Fibroblast of the conjunctiva (primary cell): ENCODE measurements around the gene MYO18A.
"Not testable (repeated sequence)": the region's sequence is repeated elsewhere in the genome, so short reads cannot be mapped to it uniquely, and the experiment has no call there.

ENCODE experiments used
- DNase-seq: peaks from one replicate; pipeline ENCODE4 v3.0.0-alpha.2; 2010; ENCODE audit warnings: low read depth

Gene MYO18A

DNA sequence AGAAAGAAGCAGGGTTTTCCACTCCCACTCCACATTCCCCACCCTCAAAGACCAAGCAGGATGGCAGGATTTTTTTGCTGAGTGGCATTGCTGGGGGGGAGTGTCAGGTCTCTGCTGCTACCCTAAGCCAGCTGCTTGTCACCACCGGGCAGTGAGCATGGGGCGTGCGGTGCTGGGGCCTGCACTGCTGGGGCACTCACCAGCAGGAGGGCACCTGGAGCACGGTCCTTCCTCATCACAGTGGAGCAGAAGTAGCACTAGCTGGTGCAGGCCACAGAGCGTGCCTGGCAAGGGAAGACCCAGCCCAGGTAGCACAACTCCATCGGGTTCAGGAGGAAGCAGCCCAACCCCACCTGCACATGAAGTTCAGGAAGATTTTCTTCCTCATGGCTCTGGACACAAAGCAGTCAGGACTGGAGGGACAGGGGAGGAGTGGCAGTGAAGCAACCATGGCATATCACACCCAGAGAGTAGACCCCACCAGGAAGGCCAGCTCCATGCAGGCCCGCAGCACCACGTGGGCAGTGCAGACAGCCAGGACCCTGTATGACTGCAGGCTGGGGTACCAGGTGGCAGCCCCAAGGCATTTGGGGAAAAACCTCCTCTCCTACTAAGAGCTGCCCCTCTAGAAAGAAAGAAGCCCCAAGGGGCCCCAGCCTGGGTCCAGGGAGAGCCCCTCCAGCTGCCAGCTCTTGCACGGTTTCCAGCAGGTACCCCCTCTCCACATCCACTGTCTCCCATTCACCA, 16.7 kb upstream of the MYO18A start:
- DNase-seq, result no peak

DNA sequence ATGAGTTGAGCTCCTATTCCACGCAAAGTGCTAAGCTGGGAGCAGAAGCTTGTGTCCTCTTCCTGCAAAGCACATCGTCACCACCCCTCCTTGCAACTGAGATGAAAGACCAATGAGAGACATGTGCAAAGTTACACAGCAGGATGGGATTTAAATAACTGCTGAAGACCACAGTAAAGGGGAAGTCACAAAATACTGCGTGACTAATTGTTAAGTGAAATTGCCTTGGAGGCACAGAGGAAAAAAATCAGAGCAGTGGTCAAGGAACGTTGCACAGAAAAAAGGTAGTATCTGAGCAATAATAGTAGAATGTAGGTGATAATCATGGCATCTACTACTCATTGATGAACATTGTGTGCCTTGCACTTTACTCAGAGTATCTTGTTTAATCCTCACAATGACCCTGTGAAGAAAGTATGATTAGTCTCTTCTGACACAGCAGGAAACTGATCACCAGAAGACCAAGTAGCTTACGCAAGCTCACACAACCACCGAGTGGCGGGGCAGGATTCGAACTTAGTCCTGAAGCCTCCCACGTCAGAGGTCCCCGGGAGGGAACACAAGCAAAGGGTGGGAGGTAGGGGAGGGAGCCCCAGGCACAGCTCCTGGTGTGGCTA, 15.4 kb upstream of the MYO18A start:
- no peak for DNase-seq

DNA sequence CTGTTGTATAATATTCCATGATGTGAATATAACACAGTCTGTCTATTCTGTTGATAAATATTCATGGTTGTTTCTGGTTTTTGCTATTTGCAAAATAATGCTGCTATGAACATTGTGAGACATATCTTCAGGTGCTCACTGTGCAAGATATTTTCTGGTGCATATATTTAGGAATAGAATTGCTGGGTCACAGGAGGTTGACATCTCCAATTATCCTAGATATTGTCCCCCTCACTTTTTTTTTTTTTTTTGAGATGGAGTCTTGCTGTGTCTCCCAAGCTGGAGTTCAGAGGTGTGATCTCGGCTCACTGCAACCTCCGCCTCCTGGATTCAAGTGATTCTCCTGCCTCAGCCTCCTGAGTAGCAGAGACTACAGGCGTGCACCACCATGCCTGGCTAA, 14.5 kb upstream of the MYO18A start:
- no peak for DNase-seq

DNA sequence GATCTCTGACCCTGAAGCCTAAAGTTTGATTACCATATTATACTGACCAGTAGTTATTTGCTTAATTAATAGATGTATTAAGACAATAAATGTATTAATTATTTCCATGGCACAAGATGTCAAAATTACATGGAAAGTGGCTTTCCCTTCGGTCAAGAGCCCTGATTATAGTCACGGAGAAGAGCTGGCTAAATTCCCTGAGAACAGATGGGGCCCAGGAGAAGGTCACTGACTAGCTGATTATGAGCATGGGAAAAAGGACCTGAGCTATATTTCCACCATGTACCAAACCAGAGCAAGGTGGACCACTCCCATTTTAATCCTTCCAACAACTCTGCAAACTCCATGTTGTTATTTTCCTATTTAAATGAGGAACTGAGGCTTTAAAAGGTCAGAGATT, 12.9 kb upstream of the MYO18A start:
- no peak for DNase-seq

DNA sequence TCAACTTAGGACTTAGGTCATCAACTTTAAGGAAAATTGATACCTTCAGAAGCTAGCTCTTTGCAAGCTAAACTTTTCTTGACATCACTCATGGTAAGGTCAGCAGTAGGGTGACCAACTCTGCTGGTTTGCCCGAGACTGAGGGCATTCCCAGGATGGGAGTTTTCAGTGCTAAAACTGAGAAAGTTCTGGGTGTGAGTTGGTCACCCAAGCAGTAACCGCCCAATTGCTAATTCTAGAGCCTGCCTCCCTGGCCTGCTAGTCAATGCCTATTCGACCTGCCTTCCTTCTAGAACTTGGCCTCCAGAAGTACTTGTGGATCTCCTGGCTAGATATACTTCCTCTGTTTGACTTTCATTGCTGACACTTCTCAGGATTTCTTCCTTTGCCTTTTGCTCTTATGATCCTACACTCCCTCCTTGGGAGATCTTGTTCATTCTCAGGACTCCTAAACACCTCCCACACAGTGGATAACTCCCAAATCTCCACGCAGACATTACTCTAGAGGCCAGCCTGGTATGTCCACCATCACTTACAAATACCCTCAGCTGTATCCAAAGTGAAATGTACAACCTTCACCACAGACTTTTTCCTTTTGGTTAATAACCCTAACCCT, 10.5 kb upstream of the MYO18A start:
- DNase-seq, result no peak

DNA sequence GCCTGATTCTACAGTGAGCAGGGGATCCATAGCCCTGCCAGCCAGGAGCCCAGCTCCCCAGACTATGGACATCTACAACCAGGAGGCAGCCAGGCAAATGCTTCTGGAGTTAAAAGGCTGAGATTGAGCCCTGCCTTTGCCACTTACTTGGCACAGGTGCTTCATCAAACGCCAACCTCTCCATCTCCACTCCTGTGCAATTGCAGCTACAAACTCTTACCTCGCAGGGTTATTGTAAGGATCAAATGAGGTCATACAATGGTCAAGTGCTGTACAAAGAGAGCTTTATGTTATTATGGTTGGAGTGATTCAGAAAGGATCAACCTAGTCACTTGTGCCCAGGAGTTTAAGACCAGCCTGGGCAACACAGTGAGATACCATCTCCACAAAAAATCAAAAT, 9.8 kb upstream of the MYO18A start:
- no peak for DNase-seq

DNA sequence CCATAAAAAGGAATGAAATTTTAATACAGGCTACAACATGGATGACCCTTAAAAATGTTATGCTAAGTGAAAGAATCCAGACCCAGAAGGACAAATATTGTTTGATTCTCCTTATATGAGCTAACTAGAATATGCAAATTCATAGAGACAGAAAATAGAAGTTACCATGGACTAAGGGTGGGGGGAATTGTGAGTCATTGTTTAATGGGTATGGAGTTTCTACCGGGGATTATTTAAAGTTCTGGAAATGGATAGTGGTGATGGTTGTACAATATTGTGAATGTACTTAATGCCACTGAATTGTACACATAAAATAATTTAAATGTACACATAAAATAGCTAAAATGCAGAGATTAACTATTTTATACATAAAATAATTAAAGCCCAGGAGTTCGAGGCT, 9.2 kb upstream of the MYO18A start:
- no peak for DNase-seq

DNA sequence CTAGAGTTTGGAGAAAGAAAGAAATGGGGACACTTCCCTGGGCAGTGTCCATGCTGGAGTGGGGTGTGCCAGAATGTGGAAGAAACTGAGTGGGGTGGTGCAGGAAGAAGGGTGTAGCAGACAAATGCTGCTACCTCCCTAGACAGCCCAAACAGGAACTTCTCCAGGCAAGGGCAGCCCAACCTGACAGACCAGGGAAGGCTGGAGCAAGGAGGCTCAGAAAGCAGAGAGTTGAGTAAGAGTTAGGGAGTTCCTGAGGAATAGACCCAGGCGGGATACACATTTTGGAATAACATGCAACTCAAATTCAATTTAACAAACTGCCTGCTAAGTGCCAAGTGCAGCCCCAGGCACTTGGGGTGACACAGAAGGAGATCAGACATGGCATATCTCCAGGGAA, 1.0 kb upstream of the MYO18A start:
- no peak for DNase-seq

DNA sequence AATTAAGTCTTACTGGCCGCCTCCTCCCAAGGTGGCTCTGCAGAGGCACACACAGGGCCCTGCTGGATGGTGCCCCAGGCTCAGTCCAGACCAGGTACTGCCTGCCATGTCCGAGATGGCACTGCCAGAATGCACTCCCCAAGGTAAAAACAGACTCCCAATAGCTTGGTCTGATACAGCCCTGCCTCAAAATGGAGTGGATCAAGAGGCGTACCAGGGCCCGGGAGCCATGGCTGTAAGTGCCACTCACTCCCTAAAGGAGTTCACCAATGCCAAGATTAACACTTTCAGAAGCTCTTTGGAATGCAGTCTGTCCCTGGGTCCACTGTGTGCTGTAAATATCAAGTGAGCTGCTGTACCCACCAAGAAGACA, 576 bp upstream of the MYO18A start:
- DNase-seq, result no peak

DNA sequence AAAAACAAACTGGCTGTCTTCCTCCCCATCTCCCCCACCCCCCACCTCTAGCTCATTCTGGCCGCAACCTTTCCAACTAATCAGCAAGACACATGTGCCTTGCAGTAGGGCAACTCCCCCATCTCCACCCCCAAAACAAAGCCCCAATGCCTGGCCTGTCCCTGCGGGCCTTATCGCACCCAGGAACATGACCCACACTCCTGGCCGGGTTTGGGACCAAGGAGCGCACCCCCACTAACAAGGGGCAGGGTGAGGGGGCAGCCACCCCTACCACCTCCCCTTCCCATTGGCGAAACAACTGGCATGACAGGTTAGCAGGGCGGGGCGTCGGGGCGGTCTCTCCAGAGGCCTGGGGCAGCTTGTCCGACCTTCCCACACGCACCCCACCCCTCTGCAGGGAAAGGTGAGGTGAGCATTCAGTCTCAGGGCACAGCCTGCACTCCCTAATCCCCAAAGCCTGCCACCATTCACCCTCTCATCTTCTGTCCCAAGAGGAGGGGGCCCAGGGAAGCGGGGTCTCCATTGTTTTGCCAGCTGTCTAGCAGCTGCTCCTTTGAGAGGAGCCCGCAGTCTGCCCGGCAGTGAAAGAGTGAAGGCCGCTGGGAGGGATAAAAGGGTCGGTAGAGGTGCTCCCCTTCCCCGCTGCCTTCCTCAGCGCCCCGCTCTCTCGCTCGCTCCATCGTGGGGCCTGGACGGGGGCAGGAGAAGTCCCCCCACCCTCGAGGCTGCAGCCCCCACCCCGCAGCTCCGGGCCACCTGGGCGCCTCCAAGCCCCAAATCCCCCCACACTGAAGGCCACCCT, 765 bp downstream of the MYO18A start:
- no peak for DNase-seq

DNA sequence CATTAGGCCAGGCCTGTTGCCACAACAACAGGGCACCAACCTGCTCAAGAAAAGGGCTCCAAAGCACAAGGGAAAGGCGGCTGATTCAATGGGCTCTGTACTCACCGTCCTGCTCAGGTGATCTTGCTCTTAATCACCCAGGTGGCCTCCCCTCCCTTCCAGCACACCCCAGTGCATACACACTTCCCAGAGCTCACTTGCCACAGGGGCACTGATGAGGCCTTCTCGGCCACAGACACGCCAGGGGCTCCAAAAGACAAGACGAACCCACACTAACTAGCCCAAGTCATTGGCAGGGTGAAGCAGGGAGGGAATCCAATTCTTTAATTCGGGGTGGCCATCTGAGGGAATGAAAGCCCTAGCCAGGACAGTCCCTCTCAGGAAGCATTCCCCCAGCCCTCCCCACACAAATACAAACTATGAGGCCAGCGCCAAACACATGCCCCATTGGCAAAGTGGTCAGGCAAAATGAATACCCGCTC, 1.4 kb downstream of the MYO18A start:
- DNase-seq, result no peak

DNA sequence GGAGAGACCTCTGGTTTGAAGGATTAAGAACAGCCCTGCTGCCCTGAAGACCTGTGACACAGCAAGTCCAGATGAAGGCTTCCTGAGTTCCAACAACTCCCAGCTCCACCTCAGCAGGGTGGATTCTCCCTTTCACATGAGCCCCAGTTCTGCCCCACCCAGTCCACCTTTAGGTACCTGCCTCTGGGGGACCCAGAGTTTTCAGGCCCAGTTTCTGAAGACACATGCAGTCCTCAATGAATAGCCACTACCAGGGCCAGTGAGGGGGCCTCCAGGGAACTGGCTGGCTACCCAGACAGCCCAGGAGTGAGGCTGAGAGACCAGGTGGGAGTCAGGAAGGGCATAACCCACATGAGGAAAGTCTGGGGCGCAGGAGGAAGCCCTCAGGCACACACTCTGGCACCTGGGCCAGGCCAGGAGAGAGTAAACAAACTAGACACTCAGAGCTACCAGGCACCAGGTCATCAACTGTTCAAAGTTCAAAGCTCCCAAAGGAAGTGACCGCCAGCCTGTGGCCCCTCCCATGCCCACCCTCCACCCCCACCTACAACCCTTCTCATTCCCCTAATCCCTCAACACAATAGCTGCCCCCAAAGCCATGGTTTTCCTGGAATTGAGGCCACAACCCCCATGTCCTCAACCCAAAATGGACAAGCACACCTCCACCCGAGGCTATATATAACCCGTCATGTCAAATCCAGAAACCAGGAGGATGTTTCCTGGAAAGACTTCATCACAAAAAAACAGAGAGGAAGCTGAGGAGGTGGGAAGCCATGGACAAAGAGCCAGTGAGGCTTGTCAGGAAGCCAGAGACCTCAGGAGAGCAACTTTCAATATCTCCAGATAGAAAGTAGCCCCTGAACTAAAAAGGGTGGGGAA, 2.1 kb downstream of the MYO18A start:
- no peak for DNase-seq

DNA sequence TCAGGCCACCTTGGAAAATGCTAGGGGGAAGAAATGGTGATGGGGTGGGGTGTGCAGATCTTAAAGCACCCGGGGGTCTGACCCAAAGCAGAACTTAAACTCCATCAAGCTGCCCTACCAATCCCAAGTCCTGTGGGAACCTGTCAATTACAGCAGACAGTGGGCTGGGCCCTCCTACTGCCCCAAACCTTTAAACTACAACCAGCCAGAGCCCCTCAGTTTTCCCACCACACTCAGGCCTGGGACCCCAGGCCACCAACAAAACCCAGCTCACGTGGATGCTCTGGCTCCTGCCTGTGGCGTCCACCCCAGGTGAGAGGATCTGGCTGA, 2.7 kb downstream of the MYO18A start:
- DNase-seq, result no peak

DNA sequence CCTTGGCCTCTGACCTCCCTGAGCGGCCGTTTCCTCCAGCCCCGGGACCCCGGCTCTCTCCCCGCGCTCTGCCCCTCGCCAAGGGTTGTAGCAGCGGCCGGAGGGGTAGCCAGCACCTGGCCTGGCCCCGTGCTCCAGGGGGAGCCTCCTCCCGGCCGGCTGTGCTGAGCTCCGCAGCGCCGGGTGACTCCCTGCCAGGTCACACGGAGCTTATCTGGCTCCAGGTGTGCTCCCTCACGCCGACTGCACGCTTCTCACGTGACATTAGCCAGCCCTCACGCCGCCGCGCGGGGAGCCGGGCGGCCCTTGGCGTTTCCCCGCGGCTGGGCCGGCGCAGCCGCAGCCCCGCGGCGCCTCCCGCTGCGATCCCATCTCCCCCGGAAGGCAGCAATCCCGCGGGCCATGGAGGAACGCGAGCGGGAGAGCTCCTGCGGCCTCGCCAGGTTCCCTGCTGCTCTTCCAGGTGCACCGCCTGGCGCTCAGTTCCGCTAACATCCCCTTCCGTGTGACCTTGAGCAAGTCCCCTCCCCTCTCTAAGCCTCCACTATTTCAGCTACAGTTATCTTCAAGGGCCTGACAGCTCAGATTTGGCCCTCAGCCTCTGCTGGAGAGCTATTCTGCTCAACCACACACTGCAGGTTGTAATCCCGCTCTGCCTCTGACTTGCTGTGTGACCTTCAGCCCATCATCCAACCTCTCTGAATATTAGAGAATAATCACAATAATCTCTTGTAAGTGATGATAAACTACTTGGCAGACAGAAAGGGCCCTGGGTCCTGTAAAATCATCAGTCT, 3.4 kb downstream of the MYO18A start:
- no peak for DNase-seq

DNA sequence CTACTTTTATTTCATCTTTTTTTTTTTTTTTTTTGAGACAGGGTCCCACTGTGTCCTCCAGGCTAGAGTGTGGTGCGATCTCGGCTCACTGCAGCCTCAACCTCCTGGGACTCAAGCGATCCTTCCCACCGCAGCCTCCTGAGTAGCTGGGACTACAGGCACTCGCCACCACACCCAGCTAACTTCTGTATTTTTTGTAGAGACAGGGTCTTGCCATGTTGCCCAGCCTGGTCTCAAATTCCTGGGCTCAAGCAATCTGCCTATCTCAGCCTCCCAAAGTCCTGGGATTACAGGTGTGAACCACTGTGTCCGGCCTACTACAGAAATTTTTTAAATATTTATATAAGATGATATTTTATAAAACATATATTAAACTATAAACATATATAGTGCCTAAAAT, 4.8 kb downstream of the MYO18A start:
- DNase-seq, result no peak

DNA sequence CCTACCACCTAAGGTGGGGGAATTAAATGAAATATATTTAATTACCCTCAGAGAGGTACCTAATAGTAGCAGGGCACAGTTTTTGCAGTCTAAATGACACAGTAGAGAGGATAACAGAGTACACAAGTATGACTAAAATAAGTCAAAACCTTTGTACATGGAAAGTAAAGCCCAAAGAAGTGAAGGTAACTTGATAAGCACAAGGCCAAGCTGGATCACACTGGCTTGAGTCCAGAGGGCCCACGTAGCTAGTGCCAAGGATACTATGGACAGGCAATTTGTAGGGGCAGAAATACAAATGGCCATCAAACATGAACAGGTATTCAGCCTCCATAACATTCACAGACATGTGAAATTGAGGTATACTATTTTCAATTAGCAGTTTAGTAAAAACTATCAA, 7.6 kb downstream of the MYO18A start:
- DNase-seq, result no peak

DNA sequence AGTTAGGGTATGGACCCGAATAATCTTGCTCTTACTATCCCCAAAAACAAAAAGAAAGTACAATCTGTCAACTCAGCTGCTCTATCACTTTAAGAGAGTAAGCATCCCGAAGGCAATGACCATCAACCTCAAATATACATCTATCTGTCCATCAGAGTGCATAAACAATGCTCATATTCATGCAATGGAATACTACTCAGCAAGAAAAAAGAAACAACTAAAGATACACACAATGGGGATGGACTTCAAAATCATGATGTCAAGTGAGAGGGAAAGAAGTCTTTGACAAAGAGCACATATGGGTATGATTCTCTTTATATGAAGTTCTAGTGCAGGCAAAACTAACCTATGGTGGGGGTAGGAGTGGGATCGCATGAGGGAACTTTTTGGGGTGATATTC, 9.5 kb downstream of the MYO18A start:
- DNase-seq, result no peak

DNA sequence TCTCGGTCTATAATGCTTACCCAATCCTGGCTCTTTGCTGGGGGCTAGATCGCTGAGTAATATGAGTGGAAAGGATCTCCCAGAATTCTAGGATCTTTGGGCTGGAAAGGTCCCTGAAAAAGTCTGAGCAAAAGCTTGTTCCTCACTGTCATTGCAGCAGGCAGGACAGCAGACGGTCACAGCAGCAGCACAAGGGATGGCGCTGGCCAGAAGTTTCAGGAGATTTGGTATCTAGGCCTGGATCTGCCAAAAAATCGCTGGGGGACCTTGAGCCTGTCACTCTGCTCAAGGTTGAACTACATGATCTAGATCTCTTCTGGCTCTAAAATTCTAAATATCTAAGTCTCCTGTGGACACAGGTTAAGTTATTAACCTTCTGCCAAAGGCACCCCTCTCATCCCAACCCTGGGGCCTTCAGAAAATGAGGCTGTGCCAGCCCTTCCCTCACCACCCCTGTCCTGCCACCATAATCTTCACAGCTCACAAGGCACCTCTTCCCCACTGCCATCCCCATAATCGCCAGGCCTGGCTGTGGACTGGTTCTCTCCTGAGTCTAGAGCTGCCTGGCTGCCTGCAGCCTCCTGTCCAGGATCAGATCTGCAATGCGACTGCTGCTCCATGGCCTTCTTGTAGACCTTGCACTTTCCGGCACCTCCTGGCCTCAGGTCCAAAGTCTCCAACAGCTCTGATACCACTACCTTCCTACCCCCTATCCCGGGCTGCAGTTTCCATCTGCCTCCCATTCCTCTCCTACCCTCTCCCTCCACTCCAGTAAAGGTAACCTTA, 10.2 kb downstream of the MYO18A start:
- no peak for DNase-seq

DNA sequence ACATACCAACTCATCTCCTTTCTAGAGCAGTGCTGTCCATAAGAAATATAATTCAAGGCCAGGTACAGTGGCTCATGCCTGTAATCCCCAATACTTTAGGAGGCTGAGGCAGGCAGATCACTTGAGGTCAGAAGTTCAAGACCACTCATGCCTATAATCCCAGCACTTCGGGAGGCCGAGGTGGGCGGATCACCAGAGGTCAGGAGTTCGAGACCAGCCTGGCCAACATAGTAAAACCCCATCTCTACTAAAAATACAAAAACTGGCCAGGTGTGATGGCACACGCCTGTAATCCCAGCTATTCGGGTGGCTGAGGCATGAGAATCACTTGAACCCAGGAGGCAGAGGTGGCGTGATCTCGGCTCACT, 11.5 kb downstream of the MYO18A start:
- not testable (repeated sequence) for DNase-seq

DNA sequence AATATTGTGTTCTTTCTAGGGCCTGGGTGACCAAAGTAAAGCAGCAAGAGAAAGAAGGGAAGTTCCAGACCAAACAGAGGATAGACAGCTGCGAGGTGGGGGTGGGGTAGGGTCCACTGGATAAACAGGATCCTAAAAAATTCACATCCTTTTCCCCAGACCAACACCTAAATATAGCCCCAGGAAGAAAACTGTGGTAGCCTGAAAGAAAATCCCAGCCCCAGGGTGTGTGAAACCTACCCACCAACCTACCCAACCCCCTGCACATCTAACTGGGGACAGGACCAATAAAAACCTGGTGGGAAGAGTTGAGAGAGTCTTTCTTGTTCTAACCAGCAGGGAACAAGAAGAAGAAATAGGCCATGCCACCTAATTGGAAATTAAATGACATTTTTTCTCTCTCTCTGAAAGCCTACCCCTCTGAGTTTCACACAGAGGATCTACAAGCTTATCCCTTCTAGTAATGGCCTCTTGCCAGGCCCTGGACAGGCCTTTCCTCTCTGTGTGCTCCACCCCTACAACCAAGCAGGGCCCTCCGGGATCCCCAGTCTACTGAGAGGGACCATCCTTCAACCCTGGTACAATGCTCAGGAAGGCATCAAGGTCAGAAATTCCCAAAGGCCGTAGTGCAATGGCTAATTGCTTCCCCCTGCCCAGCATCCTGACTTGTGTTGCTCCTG, 12.0 kb downstream of the MYO18A start:
- no peak for DNase-seq
